ENCODE results near the gene PLEKHM3. TPM values are rescaled to one million over a fixed set of nuclear protein-coding genes. Genes with fewer than 3 reads are reported as not detected.

The PLEKHM3 gene
- total RNA-seq, 1 donor from 2014 or later: 50.7 TPM

DNA sequence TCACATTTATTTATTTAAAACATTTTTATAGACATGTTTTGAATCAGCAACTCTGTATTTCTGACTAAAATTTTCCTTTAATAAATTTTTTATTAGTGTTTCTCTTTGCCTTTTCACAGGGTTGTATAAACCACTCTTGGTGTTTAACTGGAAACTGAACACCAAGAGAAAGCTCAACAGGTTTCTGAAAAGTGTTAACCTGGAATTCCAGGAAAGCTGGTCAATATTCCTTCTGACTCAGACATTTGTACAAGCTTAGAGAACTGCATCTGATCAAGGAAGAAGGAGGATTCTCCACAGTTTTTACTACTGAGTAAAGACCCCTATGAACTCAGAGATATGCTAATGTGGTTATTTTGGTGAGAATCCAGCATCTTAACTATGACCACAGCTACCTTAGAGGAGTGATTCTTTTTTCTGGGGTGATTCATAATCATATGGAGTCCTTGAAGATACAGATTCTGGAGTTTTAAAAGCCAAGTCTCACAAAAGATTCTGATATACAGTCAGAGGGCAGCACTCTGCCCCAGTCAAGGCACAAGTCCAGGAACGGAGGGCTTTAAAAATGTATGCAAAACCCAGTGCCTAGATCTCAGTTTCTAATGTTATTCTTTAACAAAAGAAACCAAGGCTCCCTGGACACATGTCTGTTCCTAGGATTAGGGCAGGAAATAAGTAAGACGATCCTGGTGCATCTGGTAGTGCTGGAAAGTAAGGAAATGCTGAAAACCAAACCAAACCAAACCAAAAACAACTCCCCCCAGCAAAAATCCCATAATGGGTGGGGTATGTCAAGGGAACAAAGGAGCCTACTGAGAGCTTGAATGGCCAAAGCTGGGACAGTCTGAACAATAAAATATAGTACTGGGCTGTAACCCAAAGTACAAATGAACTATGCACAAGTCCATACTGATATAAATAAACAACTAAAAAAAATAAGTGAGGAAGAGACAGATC is 170.6 kb downstream of the PLEKHM3 start:
- DNase-seq: no peak

DNA sequence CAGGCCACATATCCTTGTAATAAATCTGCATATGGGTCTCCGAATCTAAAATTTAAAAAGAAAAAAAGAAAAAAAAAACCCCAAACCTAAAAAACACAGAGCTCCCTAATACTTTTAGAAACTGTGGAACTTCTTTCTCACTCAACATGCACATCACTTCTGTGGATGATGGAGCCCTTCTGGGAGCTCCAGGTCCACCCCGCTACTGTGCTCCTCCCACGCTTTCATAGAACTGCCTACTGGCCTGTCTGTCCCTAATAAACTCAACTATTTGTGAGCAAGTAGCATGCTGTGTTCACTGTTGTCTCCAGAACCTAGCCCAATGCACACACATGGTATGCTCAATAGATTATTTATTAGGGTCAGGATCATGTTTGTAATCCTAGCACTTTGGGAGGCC is 172.5 kb downstream of the PLEKHM3 start:
- no peak for DNase-seq

DNA sequence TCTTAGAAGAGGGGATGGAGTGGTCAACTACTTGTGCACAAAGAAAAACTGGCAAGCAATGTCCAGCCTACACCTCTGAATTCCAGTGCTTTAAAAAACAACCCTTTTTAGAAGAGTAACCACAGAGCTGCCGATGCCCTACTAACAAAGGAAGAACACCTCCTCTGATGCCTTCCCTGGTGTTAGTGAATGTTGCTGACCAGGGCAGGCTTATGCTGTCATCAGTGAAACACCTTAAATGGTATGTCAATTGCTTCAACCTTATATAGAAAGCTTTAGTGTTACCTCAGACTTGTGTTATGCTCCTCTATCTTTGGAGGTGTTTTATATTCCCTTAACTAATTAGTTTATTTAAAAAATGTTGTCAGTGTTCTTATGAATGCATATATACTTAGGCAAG is 175.9 kb downstream of the PLEKHM3 start:
- no peak for DNase-seq

DNA sequence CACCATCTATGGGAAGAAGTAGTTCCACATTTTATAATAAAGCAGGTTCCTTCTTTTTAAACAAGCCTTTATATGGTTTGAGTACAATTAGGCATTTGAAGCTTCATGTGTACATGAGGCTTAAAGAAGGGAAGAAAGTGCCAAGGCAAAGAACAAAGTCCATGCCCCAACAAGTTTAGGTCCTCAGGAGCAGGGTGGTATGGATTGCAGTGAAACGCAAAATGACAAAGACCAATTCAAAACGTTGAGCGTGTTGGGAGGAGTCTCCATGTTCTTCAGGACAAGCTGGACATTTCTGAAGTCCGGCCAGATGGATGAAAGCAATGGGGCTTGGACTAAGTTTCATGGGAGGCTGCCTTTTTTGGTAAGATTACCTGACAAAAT is 176.8 kb downstream of the PLEKHM3 start:
- DNase-seq: no peak

DNA sequence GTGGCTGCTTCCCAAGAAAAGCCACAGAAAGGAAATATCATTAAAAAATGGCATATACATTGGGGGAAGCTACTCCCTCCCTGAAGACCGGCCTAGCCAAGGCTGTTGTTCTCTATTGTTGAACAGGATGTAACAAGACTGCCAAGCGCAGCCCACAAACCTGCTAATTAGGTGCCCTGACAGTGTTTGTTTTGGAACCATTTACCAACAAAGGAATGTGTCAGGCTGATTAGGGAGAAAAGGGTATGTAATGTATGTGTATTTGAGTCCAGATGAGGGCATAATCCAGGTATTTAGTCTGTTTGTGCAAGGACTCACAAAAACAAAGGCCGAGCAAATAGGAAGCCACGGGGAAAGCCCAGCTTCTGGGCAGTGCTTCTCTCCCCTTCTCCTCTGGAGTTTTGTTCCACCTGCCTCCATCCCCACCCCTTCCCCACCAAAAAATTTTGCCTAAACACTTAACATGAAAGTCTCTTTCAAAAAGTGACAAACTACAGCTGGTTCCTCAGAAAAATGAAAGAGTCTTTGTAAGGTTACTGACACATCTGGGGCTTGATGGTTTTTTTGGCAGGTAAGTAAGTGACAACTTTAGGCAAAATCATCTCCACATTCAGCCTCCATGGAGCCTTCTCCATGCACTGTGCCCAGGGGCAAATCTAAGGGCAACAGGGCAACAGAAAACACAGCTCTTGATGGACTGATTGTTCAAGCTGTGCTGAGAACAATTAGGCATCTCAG is 177.4 kb downstream of the PLEKHM3 start:
- no peak for DNase-seq

DNA sequence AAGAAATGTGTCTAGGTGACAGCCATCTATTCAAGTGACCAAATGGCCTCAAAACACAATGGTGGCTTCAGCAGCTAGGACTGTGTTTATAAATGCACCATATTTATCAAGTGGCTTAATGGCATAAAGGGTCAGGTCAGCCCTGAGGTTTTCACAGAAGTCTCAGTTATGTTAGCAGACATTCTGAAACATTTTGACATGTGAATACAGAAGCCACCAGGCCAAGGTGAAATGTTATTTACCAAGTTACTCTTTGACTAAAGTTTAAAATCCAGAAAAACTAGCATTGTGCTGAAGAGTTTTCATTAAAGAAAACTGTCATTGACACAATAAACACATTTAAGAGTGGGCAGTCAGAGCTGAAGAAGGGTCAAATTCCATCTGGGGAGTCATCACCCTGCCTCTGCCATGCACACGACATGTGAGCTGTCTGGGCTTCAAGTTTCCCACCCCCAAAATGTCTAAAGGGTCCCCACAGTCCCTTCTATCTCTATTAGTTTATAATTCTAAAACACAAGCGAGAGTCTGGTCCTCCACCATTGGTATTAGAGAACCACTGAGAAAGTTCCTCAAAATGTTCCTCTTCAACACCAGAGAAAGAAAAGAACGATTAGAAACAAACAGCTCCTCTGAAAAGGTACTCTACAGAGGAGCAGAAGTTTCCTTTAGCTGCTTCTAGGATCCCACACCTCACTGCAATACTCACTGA is 178.1 kb downstream of the PLEKHM3 start:
- no peak for DNase-seq

DNA sequence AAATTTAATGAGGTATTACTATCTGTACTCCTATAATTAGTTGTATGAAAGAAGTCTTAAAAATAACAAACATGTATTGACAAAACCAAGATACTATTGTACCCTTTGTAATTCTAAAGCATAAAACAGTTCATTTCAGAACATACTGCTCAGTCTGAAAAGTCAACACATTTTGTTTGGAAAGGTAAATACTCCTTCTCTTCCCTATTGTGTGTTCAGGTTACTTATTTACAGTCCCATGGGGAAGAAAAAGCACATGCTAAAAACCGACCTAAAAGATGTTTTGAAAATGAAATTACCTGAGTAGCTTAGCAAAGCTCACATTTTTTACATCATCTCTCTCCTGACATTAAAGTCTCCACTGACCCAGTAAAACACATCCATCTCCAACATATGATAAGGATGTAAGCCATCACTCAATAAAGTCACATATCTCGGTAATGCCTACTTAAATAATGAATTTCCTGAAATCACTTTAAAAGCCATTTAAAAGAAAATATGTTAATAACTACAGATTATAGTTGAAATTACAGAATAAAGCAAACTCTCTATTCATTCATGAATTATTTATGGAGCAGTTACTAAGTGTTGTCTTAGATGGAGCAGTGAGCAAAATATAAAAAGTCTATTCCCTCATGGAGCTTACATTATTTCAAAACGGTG is 180.0 kb downstream of the PLEKHM3 start:
- no peak for DNase-seq

DNA sequence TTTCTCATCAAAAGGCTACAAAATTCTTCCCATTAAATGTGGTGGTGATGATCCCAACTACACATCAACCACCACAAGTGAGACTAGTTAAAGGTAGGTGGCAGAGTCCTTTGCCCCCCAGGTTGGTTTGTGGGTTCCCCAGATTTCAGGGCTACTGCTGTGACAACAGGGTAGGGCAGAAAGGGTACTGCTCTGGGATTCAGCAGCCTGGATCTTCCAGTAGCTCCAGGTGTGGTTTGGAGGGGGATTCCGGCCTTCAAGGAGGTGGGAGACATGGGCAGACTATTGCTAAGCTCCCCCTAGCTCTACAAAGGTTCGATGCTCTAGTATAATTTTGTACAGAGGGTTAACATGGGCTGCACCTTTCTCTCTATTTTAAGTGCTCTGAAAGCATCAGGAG is 180.7 kb downstream of the PLEKHM3 start:
- no peak for DNase-seq

DNA sequence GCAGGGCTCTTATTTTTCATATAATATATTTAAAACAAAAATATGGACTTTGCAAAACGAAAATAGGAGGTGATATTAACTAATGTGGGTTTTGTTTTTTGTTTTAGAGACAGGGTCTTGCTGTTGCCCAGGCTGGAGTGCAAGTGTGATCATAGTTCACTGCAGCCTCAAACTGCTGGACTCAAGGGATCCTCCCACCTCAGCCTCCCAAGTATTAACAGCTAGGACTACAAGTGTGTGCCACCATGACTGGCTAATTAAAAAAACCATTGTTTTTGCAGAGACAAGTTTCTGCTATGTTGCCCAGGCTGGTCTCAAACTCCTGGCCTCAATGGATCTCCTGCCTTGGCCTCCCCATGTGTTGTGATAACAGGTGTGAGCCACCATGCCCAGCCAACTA is 185.2 kb downstream of the PLEKHM3 start:
- DNase-seq: no peak

DNA sequence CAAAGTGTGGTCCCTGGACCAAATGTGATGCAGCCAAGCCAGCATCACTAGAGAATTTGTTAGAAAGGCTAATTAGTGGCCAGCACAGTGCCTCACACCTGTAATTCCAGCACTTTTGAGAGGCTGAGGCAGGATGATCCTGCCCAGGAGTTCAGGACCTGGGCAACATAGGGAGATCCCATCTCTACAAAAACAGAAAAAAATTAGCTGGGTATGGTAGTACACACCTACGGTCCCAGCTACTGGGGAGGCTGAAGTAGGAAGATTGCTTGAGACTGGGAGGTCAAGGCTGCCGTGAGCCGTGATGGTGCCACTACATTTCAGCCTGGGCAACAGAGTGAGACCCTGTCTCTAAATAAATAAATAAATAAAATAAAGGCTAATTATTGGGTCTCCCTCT is 185.8 kb downstream of the PLEKHM3 start:
- DNase-seq: no peak

DNA sequence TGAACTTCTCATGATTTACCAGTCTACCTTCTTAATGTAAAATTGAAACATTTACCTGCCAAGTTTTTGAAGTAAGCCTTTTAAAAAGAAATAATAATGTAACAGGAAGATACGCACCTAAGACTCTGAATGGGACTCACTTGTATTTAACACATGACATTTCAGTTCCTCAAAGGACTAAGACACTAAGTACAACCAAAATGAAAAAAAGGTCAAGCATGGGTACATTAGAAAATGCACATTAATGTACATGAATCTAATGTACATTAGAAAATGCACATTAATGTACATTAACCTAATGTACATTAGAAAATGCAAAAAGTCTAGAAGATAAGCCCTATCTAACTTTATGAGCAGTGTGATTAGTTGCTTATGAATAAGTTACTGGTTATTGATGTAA is 186.3 kb downstream of the PLEKHM3 start:
- DNase-seq: no peak

DNA sequence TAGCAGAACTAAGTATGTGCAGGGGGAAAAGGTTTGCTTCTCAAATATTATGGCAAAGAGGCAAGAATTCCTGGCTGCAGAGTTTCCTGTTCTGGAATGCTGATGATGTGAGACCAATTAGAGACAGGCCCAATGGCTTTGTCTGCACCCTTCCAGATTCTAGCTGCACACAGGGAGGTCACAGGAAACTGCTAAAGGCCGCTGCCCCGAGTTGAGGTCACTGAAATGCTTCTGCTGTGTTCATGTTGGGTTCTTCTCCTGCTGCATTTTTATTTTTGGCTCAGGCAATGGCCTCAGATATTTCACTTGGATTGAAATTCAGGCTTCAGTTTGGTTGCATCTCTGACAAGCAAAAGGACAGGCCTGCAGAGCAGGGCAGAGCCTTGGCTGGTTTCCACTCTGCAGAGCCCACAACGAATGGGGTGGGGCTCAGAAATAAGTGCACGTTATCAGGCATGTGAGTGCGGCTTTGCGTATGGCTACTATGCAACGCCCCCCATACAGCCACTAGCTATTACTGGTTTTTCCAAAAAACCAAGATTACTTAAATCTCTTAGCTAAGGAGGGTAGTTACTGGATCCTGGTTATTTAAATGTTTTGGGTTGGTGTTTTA is 188.7 kb downstream of the PLEKHM3 start:
- no peak for DNase-seq

DNA sequence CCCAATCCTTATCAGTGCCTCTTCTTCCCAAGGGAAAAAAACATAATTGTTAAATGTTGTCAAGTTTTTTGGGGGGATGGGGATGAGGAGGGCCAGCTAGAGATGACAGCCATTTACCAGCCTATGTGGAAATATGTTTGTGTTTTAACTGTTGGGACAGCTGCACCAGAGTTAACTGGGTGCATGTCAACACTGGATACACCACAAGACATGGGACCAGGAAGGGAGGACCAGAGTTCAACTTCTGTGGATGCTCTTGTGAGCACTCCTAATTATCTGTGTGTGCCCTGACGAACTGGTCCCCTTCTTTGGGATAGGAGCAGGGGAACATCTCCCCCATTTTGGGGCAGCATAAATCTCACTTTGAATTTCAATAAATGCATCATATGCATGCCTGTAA is 189.5 kb downstream of the PLEKHM3 start:
- DNase-seq: no peak

DNA sequence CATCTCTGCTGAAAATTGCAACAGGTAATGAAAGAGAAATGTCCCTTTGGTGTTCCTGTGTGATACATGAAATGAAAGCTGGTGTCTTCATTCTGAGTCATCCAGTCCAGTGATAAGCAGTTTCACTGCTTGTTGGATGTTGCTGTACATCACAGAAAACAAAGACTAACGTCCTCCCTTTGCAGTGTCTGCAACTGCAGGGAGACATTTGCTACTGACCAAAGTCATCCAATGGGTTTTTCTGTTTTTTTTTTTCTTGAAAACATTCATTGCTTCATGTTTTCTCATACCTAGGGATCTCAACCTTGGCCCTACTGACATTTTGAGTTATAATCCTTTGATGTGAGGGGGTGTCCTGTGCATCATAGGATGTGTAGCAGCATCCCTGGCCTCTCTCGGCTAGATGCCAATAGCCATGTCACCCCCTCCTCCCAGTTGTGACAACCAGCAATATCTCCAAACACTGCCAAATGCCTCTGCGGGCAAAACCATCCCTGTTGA is 192.0 kb downstream of the PLEKHM3 start:
- no peak for DNase-seq

DNA sequence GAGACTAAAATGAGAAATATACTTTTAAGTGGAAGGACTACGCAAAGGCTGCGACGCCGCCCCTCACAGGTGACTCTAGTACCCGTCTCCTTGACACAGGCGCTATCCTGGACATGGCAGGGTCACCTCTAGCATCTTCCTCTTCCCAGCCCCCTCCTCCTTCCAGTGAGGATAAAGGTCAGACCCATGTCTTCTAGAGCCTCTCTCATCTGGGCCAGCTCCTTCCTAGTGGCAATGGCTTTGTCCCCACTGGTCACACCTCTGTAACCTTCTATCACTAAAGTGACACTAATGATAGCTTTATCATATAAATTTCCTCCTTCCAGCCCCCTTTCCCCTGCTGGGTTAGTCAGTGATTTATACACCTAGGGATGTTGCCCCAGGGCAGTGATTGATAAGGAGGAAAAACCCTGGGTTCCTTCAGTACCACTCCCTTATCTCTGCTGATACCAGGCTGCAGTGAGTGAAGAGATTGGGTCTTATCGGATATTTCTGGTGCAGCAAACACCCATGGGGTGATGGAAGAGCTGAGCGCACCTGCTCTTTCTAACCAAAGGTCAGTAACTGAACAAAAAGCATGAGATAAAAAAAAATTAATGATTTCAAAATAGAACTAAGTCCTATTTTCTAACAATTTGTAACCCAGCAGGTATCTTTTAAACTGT is 193.6 kb downstream of the PLEKHM3 start:
- DNase-seq: no peak

DNA sequence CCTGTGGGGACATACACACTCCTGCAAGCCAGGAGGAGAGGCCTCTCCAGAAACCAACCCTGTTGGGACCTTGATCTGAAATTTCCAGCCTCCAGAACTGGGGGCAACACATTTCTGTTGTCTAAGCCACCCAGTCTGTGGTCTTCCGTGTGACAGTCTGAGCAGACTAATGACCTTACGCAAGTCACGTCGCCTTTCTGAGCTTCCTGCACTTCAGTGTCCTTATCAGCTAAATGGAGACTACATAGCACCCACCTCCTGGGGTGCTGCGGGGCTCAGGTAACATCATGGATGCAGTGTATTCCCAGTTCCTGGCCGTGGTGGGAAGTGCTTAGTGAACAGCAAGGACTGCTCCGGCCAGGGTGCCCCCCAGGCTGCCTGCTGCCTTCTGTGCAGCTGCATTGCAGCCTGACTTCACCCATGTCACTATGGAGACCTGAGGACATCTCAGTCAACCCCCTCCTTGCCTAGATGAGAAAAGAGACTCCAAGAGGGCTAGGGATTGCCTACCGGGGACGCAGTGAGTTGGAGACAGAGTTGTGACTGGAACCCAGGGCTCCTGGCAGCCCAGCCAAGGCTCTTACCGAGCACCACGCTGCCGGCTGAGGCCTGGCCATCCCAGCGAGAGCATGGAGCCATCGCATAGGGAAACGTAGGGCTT is 194.4 kb downstream of the PLEKHM3 start:
- no peak for DNase-seq

DNA sequence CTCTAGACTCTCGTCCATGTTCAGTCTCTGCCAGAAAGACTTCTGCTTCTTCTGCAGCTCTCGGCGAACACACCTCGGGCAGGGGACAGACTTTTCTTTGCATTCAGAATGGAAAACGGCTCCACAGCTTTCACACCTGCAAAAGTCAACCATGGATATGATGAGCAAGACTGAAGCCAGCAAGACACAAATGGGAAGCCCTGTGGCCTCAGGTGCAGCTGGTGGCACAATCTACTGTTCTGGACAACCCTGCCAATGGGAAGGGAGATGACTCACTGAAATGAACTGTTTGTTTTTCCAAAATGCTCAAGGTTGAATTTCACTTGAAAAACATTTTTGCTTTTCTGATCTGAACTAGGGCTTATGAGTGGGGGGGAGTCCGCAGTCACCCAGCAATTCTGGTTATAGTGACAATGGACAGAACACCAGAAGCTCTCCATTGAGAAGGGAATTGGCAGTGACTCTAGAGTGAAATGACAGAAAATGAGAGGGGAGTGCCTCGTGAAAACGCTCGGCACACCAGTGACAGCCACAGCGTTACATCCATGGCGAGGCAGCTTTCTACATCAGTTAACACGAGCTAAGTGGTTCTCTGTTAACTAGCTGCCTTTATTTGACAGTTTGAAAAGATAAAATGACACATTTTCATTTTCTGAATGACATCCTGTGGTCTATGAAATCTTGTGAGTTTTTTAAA is 196.8 kb downstream of the PLEKHM3 start:
- no peak for DNase-seq

DNA sequence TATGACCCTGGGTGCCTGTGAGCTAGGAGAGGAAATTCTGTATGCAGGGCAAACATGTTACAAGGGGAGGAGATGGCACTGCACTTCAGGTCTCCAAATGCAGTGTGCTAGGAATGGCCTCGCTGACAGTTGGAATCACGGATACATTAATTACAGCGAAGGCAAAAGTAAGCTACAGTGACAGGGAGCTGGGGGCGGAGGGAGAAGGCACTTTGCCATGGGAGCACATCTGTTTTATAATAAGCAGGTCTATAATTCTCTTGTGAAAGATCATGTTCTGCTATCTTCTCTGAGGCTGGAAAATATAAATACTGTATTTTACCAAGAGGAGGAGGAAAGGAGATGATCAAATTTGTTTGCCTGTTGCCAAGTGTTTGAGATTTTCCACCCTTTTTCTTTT is 199.3 kb downstream of the PLEKHM3 start:
- DNase-seq: no peak

DNA sequence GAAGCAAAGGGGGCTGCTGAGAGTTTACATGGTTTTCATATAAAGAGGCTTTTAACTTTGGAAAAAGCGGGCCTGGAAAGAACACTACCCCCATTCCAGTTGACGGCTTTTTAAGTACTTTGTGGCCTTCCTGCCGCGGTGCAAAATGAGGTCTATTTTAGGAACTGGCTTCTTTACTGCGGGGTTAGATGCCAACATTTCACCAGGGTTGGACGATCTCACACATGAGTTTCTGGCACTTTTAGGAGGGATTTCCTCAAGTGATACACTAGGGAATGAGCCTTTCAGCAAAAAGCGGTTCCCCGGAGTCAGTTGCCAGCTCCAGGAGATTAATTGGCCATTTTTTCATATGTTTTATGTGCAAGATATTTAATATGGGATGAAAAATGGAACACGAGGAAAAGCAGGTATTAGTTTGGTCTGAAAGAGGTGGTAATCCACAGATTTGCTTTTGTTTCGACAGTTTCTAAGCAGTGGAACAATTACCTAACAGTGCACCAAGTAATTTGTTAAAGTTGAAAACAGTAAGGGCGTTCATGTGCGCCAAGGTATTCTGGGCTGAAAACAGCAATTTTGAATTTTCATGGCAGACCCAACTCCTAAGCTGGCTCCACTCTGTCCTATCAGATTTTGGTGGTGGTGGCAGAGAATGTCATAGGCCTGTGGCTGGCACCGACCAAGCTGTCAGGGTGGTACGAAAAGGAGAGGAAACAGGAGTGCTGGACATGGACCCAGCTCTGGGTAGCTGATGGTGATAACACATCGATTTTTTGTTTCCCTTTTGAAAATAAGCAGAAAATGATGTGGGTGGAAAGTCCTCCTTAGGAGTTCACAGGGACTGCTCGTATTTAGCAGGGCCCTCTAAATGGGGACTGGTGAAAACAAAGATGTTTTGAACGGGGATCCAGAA is 200.0 kb downstream of the PLEKHM3 start:
- DNase-seq: no peak
